MM.1S (cell line): ENCODE results near the gene GABRG3.

Experiments used
- DNase-seq: peaks from one replicate; pipeline ENCODE4 v3.0.0-alpha.2; 2015
- H2AFZ ChIP-seq: fragments of 300-600 bp; sonication (generic); 2 replicates; pipeline ENCODE4 v1.6.0; 2016; ENCODE audit warnings: antibody characterized with exemption, low read length
- H3F3A ChIP-seq: fragments of 300-600 bp; sonication (generic); 2 replicates; pipeline ENCODE4 v1.6.1; 2016; ENCODE audit warnings: mild to moderate bottlenecking, antibody characterized with exemption, low read length, moderate library complexity, mixed read lengths; ENCODE audit not compliant: insufficient read depth
- H3K27ac ChIP-seq: fragments of 300-600 bp; sonication (generic); 2 replicates; pipeline ENCODE4 v1.5.1; 2016; ENCODE audit warnings: mild to moderate bottlenecking, low read length
- H3K27me3 ChIP-seq: fragments of 300-600 bp; sonication (generic); replicated peaks from 2 replicates; pipeline ENCODE4 v1.6.0; 2016; ENCODE audit warnings: low read length; ENCODE audit not compliant: insufficient read depth
- H3K36me3 ChIP-seq: fragments of 300-600 bp; sonication (generic); replicated peaks from 2 replicates; pipeline ENCODE4 v1.6.1; 2016; ENCODE audit warnings: mild to moderate bottlenecking, low read length, mixed read lengths; ENCODE audit not compliant: insufficient read depth
- H3K4me1 ChIP-seq: fragments of 300-600 bp; sonication (generic); 2 replicates; pipeline ENCODE4 v1.6.1; 2016; ENCODE audit warnings: low read length, mixed read lengths
- H3K4me2 ChIP-seq: fragments of 300-600 bp; sonication (generic); 2 replicates; pipeline ENCODE4 v1.6.0; 2016; ENCODE audit warnings: low read depth, low read length
- H3K4me3 ChIP-seq: fragments of 300-600 bp; sonication (generic); 2 replicates; pipeline ENCODE4 v1.5.1; 2016; ENCODE audit warnings: low read length, mixed read lengths
- H3K79me2 ChIP-seq: fragments of 300-600 bp; sonication (generic); 2 replicates; pipeline ENCODE4 v1.6.1; 2016; ENCODE audit warnings: mixed run types, low read length, mixed read lengths
- H3K9ac ChIP-seq: fragments of 300-600 bp; sonication (generic); 2 replicates; pipeline ENCODE4 v1.6.1; 2016; ENCODE audit warnings: low read length, mixed read lengths
- H3K9me2 ChIP-seq: fragments of 300-600 bp; sonication (generic); replicated peaks from 2 replicates; pipeline ENCODE4 v1.6.1; 2016; ENCODE audit warnings: mild to moderate bottlenecking, low read length, mixed read lengths; ENCODE audit not compliant: insufficient read depth
- H3K9me3 ChIP-seq: fragments of 300-600 bp; sonication (generic); replicated peaks from 2 replicates; pipeline ENCODE4 v1.6.1; 2016; ENCODE audit warnings: mild to moderate bottlenecking, low read length, mixed read lengths; ENCODE audit not compliant: insufficient read depth
- H4K20me1 ChIP-seq: fragments of 300-600 bp; sonication (generic); 2 replicates; pipeline ENCODE4 v1.6.1; 2016; ENCODE audit warnings: mild to moderate bottlenecking, low read length, moderate library complexity, mixed read lengths; ENCODE audit not compliant: insufficient read depth
- CTCF ChIP-seq: fragments of 300-600 bp; sonication (generic); IDR thresholded peaks from 2 replicates; pipeline ENCODE4 v1.5.1; 2016; ENCODE audit warnings: antibody characterized with exemption, low read length, mixed read lengths
- EZH2 ChIP-seq: fragments of 300-600 bp; sonication (generic); optimal IDR thresholded peaks from 2 replicates; pipeline ENCODE3; 2017; ENCODE audit warnings: low read depth, mild to moderate bottlenecking, antibody characterized with exemption, low read length, mixed read lengths
- EZH2phosphoT487 ChIP-seq: fragments of 300-600 bp; sonication (generic); IDR thresholded peaks from 2 replicates; pipeline ENCODE4 v1.6.1; 2018; ENCODE audit warnings: antibody characterized with exemption, low read length

The GABRG3 gene

GRCh38 chr15:27135151-27135550 lies 164.2 kb downstream of the GABRG3 start:
- no peaks in the 10 kb centered on the region for H3K9me2 ChIP-seq
- H3K27ac ChIP-seq: no peak overlapping the region
- no peak for TF ChIP-seq EZH2
- no peak for TF ChIP-seq CTCF
- TF ChIP-seq EZH2phosphoT487: no peak
- H3K36me3 ChIP-seq: no peaks in the 10 kb centered on the region
- no peak overlapping the region for H3K4me3 ChIP-seq
- H3K9me3 ChIP-seq: no peaks in the 10 kb centered on the region
- H2AFZ ChIP-seq: no peak overlapping the region
- H3K4me2 ChIP-seq: no peak overlapping the region
- no peak overlapping the region for H3K9ac ChIP-seq
- no peaks in the 10 kb centered on the region for H3K79me2 ChIP-seq
- no peaks in the 10 kb centered on the region for H4K20me1 ChIP-seq
- no peaks in the 10 kb centered on the region for H3K27me3 ChIP-seq
- no peaks in the 10 kb centered on the region for H3K4me1 ChIP-seq
- H3F3A ChIP-seq: no peaks in the 10 kb centered on the region
- DNase-seq: no peak

GRCh38 chr15:27137127-27137526 lies 166.1 kb downstream of the GABRG3 start:
- H3K36me3 ChIP-seq: no peaks in the 10 kb centered on the region
- H3K9me2 ChIP-seq: no peaks in the 10 kb centered on the region
- no peak overlapping the region for H2AFZ ChIP-seq
- H3K27me3 ChIP-seq: no peaks in the 10 kb centered on the region
- DNase-seq: no peak
- H3K79me2 ChIP-seq: no peaks in the 10 kb centered on the region
- TF ChIP-seq EZH2phosphoT487 (no peak), CTCF (no peak), EZH2 (no peak)
- H3F3A ChIP-seq: no peaks in the 10 kb centered on the region
- H3K9ac ChIP-seq: no peak overlapping the region
- H3K9me3 ChIP-seq: no peaks in the 10 kb centered on the region
- no peaks in the 10 kb centered on the region for H4K20me1 ChIP-seq
- H3K4me1 ChIP-seq: no peaks in the 10 kb centered on the region
- H3K4me3 ChIP-seq: no peak overlapping the region
- H3K4me2 ChIP-seq: no peak overlapping the region
- H3K27ac ChIP-seq: no peak overlapping the region

- H3K9me3 ChIP-seq: no peaks in the 10 kb centered on the region
- H3K4me3 ChIP-seq: no peak overlapping the region
- no peaks in the 10 kb centered on the region for H3K79me2 ChIP-seq
- TF ChIP-seq EZH2 (no peak), EZH2phosphoT487 (no peak), CTCF (no peak)
- no peak overlapping the region for H2AFZ ChIP-seq
- no peaks in the 10 kb centered on the region for H4K20me1 ChIP-seq
- no peak overlapping the region for H3K9ac ChIP-seq
- H3K4me1 ChIP-seq: no peaks in the 10 kb centered on the region
- no peaks in the 10 kb centered on the region for H3K36me3 ChIP-seq
- no peaks in the 10 kb centered on the region for H3K27me3 ChIP-seq
- no peaks in the 10 kb centered on the region for H3F3A ChIP-seq
- H3K9me2 ChIP-seq: no peaks in the 10 kb centered on the region
- H3K4me2 ChIP-seq: no peak overlapping the region
- DNase-seq: no peak
- no peak overlapping the region for H3K27ac ChIP-seq
Observed at GRCh38 chr15:27165590-27165989, 194.6 kb downstream of the GABRG3 start.
